H9 (cell line): Measurements from ENCODE around the gene INSM2. TPM values are rescaled to one million over a fixed set of nuclear protein-coding genes. Genes with fewer than 3 reads are reported as not detected.

ENCODE experiments used
- DNase-seq: peaks from one replicate; pipeline ENCODE4 v3.0.0-alpha.2; 2017
- H2AFZ ChIP-seq: one replicate; pipeline ENCODE4 v1.6.1; 2013; ENCODE audit warnings: mild to moderate bottlenecking, low read length, control low read depth, moderate library complexity
- H2AK5ac ChIP-seq: 2 replicates; pipeline ENCODE4 v1.6.1; 2013; ENCODE audit warnings: low read length, control low read depth, mixed read lengths; ENCODE audit not compliant: insufficient read length
- H2BK120ac ChIP-seq: one replicate; pipeline ENCODE4 v1.6.1; 2013; ENCODE audit warnings: low read depth, mild to moderate bottlenecking, low read length, control low read depth, inconsistent platforms; ENCODE audit not compliant: poor library complexity, severe bottlenecking
- H2BK12ac ChIP-seq: 2 replicates; pipeline ENCODE4 v1.6.1; 2013; ENCODE audit warnings: low read length, control low read depth, mixed read lengths, low read depth; ENCODE audit not compliant: insufficient read length
- H2BK15ac ChIP-seq: 2 replicates; pipeline ENCODE4 v1.6.1; 2013; ENCODE audit warnings: low read depth, low read length, control low read depth
- H2BK20ac ChIP-seq: one replicate; pipeline ENCODE4 v1.6.1; 2013; ENCODE audit warnings: low read depth, mild to moderate bottlenecking, low read length, control low read depth, inconsistent platforms; ENCODE audit not compliant: poor library complexity, severe bottlenecking
- H2BK5ac ChIP-seq: 2 replicates; pipeline ENCODE4 v1.6.1; 2013; ENCODE audit warnings: low read length, control low read depth, mixed read lengths; ENCODE audit not compliant: insufficient read length
- H3K14ac ChIP-seq: 2 replicates; pipeline ENCODE4 v1.6.1; 2013; ENCODE audit warnings: low read length, control low read depth; ENCODE audit not compliant: insufficient read depth
- H3K18ac ChIP-seq: 2 replicates; pipeline ENCODE4 v1.6.1; 2013; ENCODE audit warnings: low read depth, mild to moderate bottlenecking, mixed read lengths, low read length, control low read depth; ENCODE audit not compliant: insufficient read length
- H3K23ac ChIP-seq: 2 replicates; pipeline ENCODE4 v1.6.1; 2013; ENCODE audit warnings: low read length, control low read depth, mixed read lengths, low read depth; ENCODE audit not compliant: insufficient read length
- H3K23me2 ChIP-seq: 2 replicates; pipeline ENCODE4 v1.6.1; 2013; ENCODE audit warnings: low read depth, mild to moderate bottlenecking, mixed read lengths, low read length, control low read depth; ENCODE audit not compliant: insufficient read length, poor library complexity, severe bottlenecking
- H3K27ac ChIP-seq: 2 replicates; pipeline ENCODE4 v1.5.1; 2013; ENCODE audit warnings: low read length, control low read depth, mixed read lengths, low read depth; ENCODE audit not compliant: insufficient read length
- H3K27me3 ChIP-seq: 2 replicates; pipeline ENCODE4 v1.6.1; 2013; ENCODE audit warnings: low read length, control low read depth, inconsistent platforms; ENCODE audit not compliant: insufficient read depth
- H3K4ac ChIP-seq: 2 replicates; pipeline ENCODE4 v1.6.1; 2013; ENCODE audit warnings: low read depth, mild to moderate bottlenecking, control low read depth, inconsistent platforms, low read length, moderate library complexity
- H3K4me1 ChIP-seq: 2 replicates; pipeline ENCODE4 v1.6.1; 2013; ENCODE audit warnings: low read length, control low read depth, inconsistent platforms; ENCODE audit not compliant: insufficient read depth
- H3K4me2 ChIP-seq: 2 replicates; pipeline ENCODE4 v1.6.1; 2013; ENCODE audit warnings: low read length, control low read depth, mixed read lengths; ENCODE audit not compliant: insufficient read length, insufficient read depth
- H3K56ac ChIP-seq: 2 replicates; pipeline ENCODE4 v1.6.1; 2013; ENCODE audit warnings: low read depth, mild to moderate bottlenecking, mixed read lengths, low read length, control low read depth; ENCODE audit not compliant: insufficient read length
- H3K79me1 ChIP-seq: 2 replicates; pipeline ENCODE4 v1.6.1; 2013; ENCODE audit warnings: low read depth, mild to moderate bottlenecking, moderate library complexity, low read length, control low read depth, inconsistent platforms; ENCODE audit not compliant: insufficient read depth, poor library complexity, severe bottlenecking
- H3K79me2 ChIP-seq: 2 replicates; pipeline ENCODE4 v1.6.1; 2013; ENCODE audit warnings: low read length, control low read depth, inconsistent platforms; ENCODE audit not compliant: insufficient read depth
- H3K9ac ChIP-seq: 2 replicates; pipeline ENCODE4 v1.6.1; 2013; ENCODE audit warnings: low read length, control low read depth, mixed read lengths; ENCODE audit not compliant: insufficient read length; ENCODE audit errors: extremely low read depth
- H3K9me3 ChIP-seq: one replicate; pipeline ENCODE4 v1.6.1; 2013; ENCODE audit warnings: low read depth, low read length, inconsistent platforms; ENCODE audit not compliant: control insufficient read depth
- H3T11ph ChIP-seq: one replicate; pipeline ENCODE4 v1.6.1; 2013; ENCODE audit warnings: mild to moderate bottlenecking, low read length, control low read depth, inconsistent platforms
- H4K20me1 ChIP-seq: one replicate; pipeline ENCODE4 v1.6.1; 2013; ENCODE audit not compliant: control insufficient read depth, insufficient read length, insufficient read depth
- H4K5ac ChIP-seq: 2 replicates; pipeline ENCODE4 v1.6.1; 2013; ENCODE audit warnings: low read depth, mild to moderate bottlenecking, mixed read lengths, low read length, control low read depth; ENCODE audit not compliant: insufficient read length
- H4K8ac ChIP-seq: replicated peaks from 2 replicates; pipeline ENCODE4 v1.6.1; 2013; ENCODE audit warnings: low read length, control low read depth, mixed read lengths, low read depth; ENCODE audit not compliant: insufficient read length
- H4K91ac ChIP-seq: 2 replicates; pipeline ENCODE4 v1.6.1; 2013; ENCODE audit warnings: low read depth, mild to moderate bottlenecking, moderate library complexity, mixed read lengths, low read length, control low read depth; ENCODE audit not compliant: insufficient read length
- H3K27ac Mint-ChIP-seq, 3 experiments: 2 replicates in 2 of 3; 3 replicates in 1 of 3; pipeline ENCODE4 v1.8.0; 2020 to 2021; ENCODE audit warnings: mixed read lengths in 3 of 3, mild to moderate bottlenecking in 1 of 3, moderate library complexity in 1 of 3
- H3K27me3 Mint-ChIP-seq: 2 replicates; pipeline ENCODE4 v1.8.0; 2021; ENCODE audit warnings: low read depth, mild to moderate bottlenecking, moderate library complexity, mixed read lengths
- H3K36me3 Mint-ChIP-seq, 3 experiments: 2 replicates in 2 of 3; 3 replicates in 1 of 3; pipeline ENCODE4 v1.8.0; 2020 to 2021; ENCODE audit warnings: low read depth in 3 of 3, mixed read lengths in 3 of 3; ENCODE audit not compliant: insufficient read depth in 1 of 3
- H3K4me1 Mint-ChIP-seq, 2 experiments: 2 replicates each; pipeline ENCODE4 v1.8.0; 2020; ENCODE audit warnings: mixed read lengths in 2 of 2
- H3K4me3 Mint-ChIP-seq, 2 experiments: 2 replicates in 1 of 2; 3 replicates in 1 of 2; pipeline ENCODE4 v1.8.0; 2020 to 2021; ENCODE audit warnings: mild to moderate bottlenecking in 2 of 2, mixed read lengths in 2 of 2, moderate library complexity in 1 of 2
- H3K9me3 Mint-ChIP-seq, 2 experiments: 2 replicates in 1 of 2; 3 replicates in 1 of 2; pipeline ENCODE4 v1.8.0; 2020; ENCODE audit warnings: mild to moderate bottlenecking in 2 of 2, mixed read lengths in 2 of 2, moderate library complexity in 1 of 2
- WGBS: extraction: QIAGEN DNeasy Blood & Tissue Kit; methylation state at CpG from one replicate; pipeline ENCODE4 v1.1.7; 2013; ENCODE audit warnings: missing lambda C conversion rate, low lambda C conversion rate, mixed read lengths; ENCODE audit not compliant: insufficient read length; ENCODE audit errors: extremely low coverage; 5-methylcytosine and 5-hydroxymethylcytosine counted together
- total RNA-seq: library from RNA; stranded (reverse); gene quantifications from 2 replicates; pipeline ENCODE4 v1.2.1, GENCODE V29; 2021
- TF ChIP-seq, protein P1 (sequence below): fragments of 200-600 bp; sonication (generic); conservative IDR thresholded peaks from 3 replicates; pipeline ENCODE4 v1.8.0; 2021; ENCODE audit warnings: antibody characterized with exemption, mild to moderate bottlenecking

The INSM2 gene
- total RNA-seq, 1 experiment from 2014 or later = not detected

DNA sequence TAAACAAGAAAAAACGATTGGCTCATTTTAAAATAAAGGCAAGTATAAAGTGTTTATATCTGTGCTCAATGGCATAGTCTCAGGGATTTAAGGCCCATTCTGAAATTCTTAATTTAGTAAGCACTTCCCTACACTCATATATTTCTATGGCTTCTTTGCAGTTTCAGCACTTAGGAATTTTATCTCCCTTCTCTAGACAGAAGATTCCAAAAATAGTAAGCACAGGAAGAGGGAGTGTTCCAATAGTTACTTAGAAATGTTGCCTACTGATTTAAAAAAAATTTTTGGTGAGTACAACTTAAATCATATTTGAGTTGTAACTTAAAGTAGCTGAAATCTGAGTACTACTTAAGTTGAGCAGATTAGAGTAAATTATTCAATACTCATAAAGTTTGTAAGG, 19.8 kb downstream of the INSM2 start:
- no peaks in the 10 kb centered on the region for H3K79me2 ChIP-seq
- Mint-ChIP-seq H3K4me1 (peaks cover 11 to 16% of the 10 kb centered on the region in 2 experiments), H3K4me3 (no peak overlapping the region), H3K9me3 (no peaks in the 10 kb centered on the region), H3K27me3 (no peaks in the 10 kb centered on the region), H3K36me3 (no peaks in the 10 kb centered on the region), H3K27ac (no peak overlapping the region; a peak in 1 of 7 replicates)
- H3K18ac ChIP-seq = no peak overlapping the region
- no peak overlapping the region for H3K4ac ChIP-seq
- H3K23me2 ChIP-seq = no peaks in the 10 kb centered on the region
- H2BK15ac ChIP-seq = no peak overlapping the region
- no peak overlapping the region for H2BK12ac ChIP-seq
- H4K91ac ChIP-seq = no peak overlapping the region
- H2BK20ac ChIP-seq = no peak overlapping the region
- H2BK120ac ChIP-seq = no peak overlapping the region
- H3T11ph ChIP-seq = no peak overlapping the region
- H3K79me1 ChIP-seq = no peaks in the 10 kb centered on the region
- TF ChIP-seq, protein P1, sequence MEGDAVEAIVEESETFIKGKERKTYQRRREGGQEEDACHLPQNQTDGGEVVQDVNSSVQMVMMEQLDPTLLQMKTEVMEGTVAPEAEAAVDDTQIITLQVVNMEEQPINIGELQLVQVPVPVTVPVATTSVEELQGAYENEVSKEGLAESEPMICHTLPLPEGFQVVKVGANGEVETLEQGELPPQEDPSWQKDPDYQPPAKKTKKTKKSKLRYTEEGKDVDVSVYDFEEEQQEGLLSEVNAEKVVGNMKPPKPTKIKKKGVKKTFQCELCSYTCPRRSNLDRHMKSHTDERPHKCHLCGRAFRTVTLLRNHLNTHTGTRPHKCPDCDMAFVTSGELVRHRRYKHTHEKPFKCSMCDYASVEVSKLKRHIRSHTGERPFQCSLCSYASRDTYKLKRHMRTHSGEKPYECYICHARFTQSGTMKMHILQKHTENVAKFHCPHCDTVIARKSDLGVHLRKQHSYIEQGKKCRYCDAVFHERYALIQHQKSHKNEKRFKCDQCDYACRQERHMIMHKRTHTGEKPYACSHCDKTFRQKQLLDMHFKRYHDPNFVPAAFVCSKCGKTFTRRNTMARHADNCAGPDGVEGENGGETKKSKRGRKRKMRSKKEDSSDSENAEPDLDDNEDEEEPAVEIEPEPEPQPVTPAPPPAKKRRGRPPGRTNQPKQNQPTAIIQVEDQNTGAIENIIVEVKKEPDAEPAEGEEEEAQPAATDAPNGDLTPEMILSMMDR = no peak
- H3K23ac ChIP-seq = no peak overlapping the region
- no peak overlapping the region for H3K9ac ChIP-seq
- H3K14ac ChIP-seq = no peak overlapping the region
- H3K56ac ChIP-seq = no peak overlapping the region
- H4K5ac ChIP-seq = no peak overlapping the region
- DNase-seq = no peak
- peaks cover 2% of the 10 kb centered on the region; the same call in 1 of the 2 replicates for H3K4me1 ChIP-seq
- H4K8ac ChIP-seq = no peak overlapping the region
- no peak overlapping the region for H3K27ac ChIP-seq
- no peak overlapping the region for H2BK5ac ChIP-seq
- no peak overlapping the region for H2AK5ac ChIP-seq
- no peak overlapping the region for H3K4me2 ChIP-seq
- WGBS = no CpG with 5 or more reads among the region's 1 CpG
- H2AFZ ChIP-seq = no peak overlapping the region
- no peaks in the 10 kb centered on the region for H4K20me1 ChIP-seq
- H3K9me3 ChIP-seq = no peaks in the 10 kb centered on the region
- no peaks in the 10 kb centered on the region for H3K27me3 ChIP-seq
